NCI-H226 (cell line): ENCODE measurements around the gene KRTAP12-3.
"Not testable (repeated sequence)": the region's sequence is repeated elsewhere in the genome, so short reads cannot be mapped to it uniquely, and the experiment has no call there.

Source experiments
- DNase-seq: peaks from one replicate; pipeline ENCODE4 v3.0.0-alpha.2; 2015

Gene KRTAP12-3

GRCh38 chr21:44686843-44687561 is 29.3 kb downstream of the KRTAP12-3 start:
- DNase-seq = no peak

- no peak for DNase-seq
Observed at GRCh38 chr21:44687671-44688070, 29.9 kb downstream of the KRTAP12-3 start.

GRCh38 chr21:44689740-44690139 is 32.0 kb downstream of the KRTAP12-3 start:
- DNase-seq = not testable (repeated sequence)

GRCh38 chr21:44691686-44692085 is 34.0 kb downstream of the KRTAP12-3 start:
- DNase-seq = no peak

- DNase-seq = no peak
Observed at GRCh38 chr21:44692798-44693512, 35.2 kb downstream of the KRTAP12-3 start.

GRCh38 chr21:44694776-44695175 is 37.0 kb downstream of the KRTAP12-3 start:
- no peak for DNase-seq

GRCh38 chr21:44695184-44695583 is 37.5 kb downstream of the KRTAP12-3 start:
- no peak for DNase-seq

GRCh38 chr21:44695641-44696040 is 37.9 kb downstream of the KRTAP12-3 start:
- DNase-seq = no peak

- no peak for DNase-seq
Observed at GRCh38 chr21:44696572-44696971, 38.8 kb downstream of the KRTAP12-3 start.

- not testable (repeated sequence) for DNase-seq
Observed at GRCh38 chr21:44697172-44697810, 39.6 kb downstream of the KRTAP12-3 start, which contains the start of gene KRTAP10-12. Gene KRTAP10-12 (plus strand): TSS chr21:44697172. CDS start chr21:44697202, 30 bp downstream.

- DNase-seq = no peak
Observed at GRCh38 chr21:44697811-44698734, 40.3 kb downstream of the KRTAP12-3 start.

GRCh38 chr21:44699502-44700001 is 41.8 kb downstream of the KRTAP12-3 start:
- no peak for DNase-seq

- no peak for DNase-seq
Observed at GRCh38 chr21:44700101-44701022, 42.6 kb downstream of the KRTAP12-3 start.

- DNase-seq = no peak
Observed at GRCh38 chr21:44701023-44701400, 43.3 kb downstream of the KRTAP12-3 start.

- DNase-seq = no peak
Observed at GRCh38 chr21:44701541-44701940, 43.8 kb downstream of the KRTAP12-3 start.

GRCh38 chr21:44702111-44702972 is 44.6 kb downstream of the KRTAP12-3 start:
- DNase-seq = no peak

GRCh38 chr21:44702973-44703730 is 45.4 kb downstream of the KRTAP12-3 start:
- no peak for DNase-seq

GRCh38 chr21:44703731-44704635 is 46.3 kb downstream of the KRTAP12-3 start:
- DNase-seq = no peak
